Fibroblast of the aortic adventitia (primary cell): ENCODE measurements around the gene FLNB. TPM values are rescaled to one million over a fixed set of nuclear protein-coding genes. Genes with fewer than 3 reads are reported as not detected.

Experiments used
- DNase-seq: peaks from one replicate; pipeline ENCODE4 v3.0.0-alpha.2; 2010; ENCODE audit warnings: low read depth
- H3K4me3 ChIP-seq: 2 replicates; pipeline ENCODE4 v1.5.1; 2011; ENCODE audit warnings: low read depth, mild to moderate bottlenecking, control low read depth, low read length, moderate library complexity
- CTCF ChIP-seq: IDR thresholded peaks from 2 replicates; pipeline ENCODE4 v1.5.1; 2011; ENCODE audit warnings: mild to moderate bottlenecking, low read length, control low read depth, inconsistent platforms; ENCODE audit not compliant: insufficient read depth
- total RNA-seq: library from RNA; depleted of rRNA; stranded (reverse); fragments of >200 nt; gene quantifications from 2 replicates; pipeline ENCODE4 v1.2.3, GENCODE V29; 2012; ENCODE audit warnings: low replicate concordance

Gene FLNB
- total RNA-seq, 1 donor, result 69.0 TPM

DNA sequence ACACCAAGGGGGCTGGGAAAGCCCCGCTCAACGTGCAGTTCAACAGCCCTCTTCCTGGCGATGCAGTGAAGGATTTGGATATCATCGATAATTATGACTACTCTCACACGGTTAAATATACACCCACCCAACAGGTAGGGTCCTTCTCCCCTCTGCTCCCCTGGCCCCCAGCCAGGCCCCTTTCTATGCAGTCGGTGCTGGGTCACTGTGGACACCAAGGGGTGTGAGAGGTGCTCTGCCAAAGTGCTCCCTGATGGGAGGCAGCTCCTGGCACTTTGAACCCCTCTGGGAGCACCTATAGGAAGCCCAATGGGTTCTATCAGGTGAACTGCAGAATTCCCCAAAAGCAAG is 103.9 kb downstream of the FLNB start:
- no peak for TF ChIP-seq CTCF
- no peak overlapping the region for H3K4me3 ChIP-seq
- no peak for DNase-seq

- no peak for TF ChIP-seq CTCF
- no peak for DNase-seq
- H3K4me3 ChIP-seq, result no peak overlapping the region
These were observed 107.0 kb downstream of the FLNB start for GRCh38 chr3:58115175-58115574.

DNA sequence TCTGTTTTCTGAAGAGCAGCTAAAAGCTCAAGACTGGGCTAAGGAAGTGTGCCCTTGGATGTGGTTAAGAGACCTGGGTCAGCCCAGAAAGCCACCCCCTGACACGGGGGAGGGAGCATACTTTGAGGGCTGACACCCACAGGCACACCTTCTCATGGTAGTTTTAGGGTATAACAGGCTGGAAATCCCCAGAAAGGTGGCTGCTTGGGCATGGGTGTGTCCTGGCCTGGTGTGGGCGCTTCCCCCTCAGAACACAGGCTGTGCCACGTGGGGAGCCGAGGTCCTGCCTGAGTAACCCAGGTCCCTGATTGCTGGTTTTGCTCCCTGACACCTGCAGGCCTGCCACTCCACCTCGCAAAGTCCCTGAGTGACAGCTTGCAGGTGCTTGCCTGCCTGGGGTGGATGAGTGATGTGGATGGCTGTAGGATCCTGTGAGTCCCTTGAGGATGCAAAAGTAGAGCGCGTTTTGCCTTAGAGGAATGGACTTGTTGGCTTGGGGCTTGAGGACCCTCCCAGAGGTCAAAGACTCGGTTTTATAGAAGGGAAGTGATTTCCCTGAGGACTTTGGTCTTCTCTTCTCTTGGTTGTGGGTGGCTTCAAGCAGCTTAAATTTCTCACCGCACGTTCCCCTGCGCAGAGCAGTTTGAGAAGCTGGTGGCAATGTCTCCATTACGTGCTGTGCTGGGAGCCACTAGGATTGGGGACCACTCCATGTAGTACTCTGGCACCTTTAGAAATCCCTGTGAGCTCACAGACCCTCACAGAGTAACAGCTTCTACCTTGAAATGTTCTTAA is 108.1 kb downstream of the FLNB start:
- no peak overlapping the region for H3K4me3 ChIP-seq
- no peak for TF ChIP-seq CTCF
- DNase-seq, result no peak

DNA sequence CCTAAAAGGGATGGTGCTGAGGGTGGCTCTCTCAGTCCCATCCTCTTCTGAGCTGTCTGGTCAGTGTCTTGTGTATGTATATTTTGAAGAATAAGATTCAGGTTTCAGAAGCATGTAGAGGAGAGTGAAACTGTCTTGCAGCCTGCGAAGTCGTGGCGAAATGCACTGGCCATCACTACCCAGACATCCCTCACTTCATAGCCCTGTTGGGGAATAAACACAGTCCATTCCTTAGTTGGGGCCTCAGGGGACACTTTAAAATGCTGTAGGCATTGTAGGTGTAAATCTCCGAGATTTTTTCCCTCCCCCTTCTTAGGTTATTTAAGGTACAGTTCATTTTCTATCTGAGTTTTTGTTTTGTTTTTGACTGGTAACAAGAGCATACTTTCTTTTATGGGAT is 108.8 kb downstream of the FLNB start:
- no peak for TF ChIP-seq CTCF
- H3K4me3 ChIP-seq, result no peak overlapping the region
- no peak for DNase-seq

- H3K4me3 ChIP-seq, result no peak overlapping the region
- no peak for TF ChIP-seq CTCF
- peak; percentile 74 for DNase-seq
These were observed 109.4 kb downstream of the FLNB start for GRCh38 chr3:58117561-58118181.

DNA sequence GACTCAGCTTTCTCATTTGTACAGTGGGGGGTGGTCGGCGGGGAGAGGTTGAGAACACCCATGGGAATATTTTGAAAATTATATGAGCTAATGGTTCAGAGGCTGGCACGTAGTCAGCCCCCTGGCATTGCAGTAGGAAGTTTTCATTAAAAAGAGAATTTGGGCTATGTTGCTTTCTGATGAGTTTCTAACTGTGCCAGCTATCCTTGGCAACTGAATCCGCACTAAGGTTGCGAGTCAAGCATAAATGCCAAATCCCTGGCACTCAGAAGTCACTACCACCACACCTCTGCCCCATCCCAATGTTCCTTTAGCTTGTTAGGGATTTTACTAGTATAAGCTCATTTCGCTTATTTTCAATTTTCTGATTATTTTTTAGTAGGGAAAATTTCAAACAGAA is 111.0 kb downstream of the FLNB start:
- no peak for DNase-seq
- TF ChIP-seq CTCF, result no peak
- no peak overlapping the region for H3K4me3 ChIP-seq
